SK-N-SH treated with all-trans-retinoic acid at 6 μM for 48 hours (cell line): Measurements from ENCODE around the gene PDE4DIP.
"Not testable (repeated sequence)": the region's sequence is repeated elsewhere in the genome, so short reads cannot be mapped to it uniquely, and the experiment has no call there.

Source experiments
- ISL1 ChIP-seq: fragments of 250-450 bp; sonication (Bioruptor Pico); IDR thresholded peaks from 2 replicates; pipeline ENCODE4 v2.1.2; 2022; ENCODE audit warnings: mild to moderate bottlenecking, moderate library complexity
- POU6F1 ChIP-seq: fragments of 250-450 bp; sonication (Bioruptor Pico); IDR thresholded peaks from 2 replicates; pipeline ENCODE4 v1.8.0; 2021; ENCODE audit warnings: low read depth, mild to moderate bottlenecking, moderate library complexity, borderline replicate concordance
- TF ChIP-seq, protein P1 (sequence below): fragments of 250-450 bp; sonication (Bioruptor Pico); IDR thresholded peaks from 2 replicates; pipeline ENCODE4 v1.8.0; 2020; ENCODE audit warnings: mild to moderate bottlenecking, moderate library complexity, borderline replicate concordance

GRCh38 chr1:148977785-148978184 is 133.6 kb downstream of the PDE4DIP start:
- TF ChIP-seq, protein P1, sequence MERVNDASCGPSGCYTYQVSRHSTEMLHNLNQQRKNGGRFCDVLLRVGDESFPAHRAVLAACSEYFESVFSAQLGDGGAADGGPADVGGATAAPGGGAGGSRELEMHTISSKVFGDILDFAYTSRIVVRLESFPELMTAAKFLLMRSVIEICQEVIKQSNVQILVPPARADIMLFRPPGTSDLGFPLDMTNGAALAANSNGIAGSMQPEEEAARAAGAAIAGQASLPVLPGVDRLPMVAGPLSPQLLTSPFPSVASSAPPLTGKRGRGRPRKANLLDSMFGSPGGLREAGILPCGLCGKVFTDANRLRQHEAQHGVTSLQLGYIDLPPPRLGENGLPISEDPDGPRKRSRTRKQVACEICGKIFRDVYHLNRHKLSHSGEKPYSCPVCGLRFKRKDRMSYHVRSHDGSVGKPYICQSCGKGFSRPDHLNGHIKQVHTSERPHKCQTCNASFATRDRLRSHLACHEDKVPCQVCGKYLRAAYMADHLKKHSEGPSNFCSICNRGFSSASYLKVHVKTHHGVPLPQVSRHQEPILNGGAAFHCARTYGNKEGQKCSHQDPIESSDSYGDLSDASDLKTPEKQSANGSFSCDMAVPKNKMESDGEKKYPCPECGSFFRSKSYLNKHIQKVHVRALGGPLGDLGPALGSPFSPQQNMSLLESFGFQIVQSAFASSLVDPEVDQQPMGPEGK (CRISPR knock-in tag), result not testable (repeated sequence)
- not testable (repeated sequence) for TF ChIP-seq ISL1, POU6F1 (CRISPR knock-in tag)
